Transverse colon (tissue), 4 donors: ENCODE measurements around the gene UBE2J2.

Source experiments
- CTCF ChIP-seq, 5 experiments: fragments of 200-600 bp in 3 of 5; fragments of 450-650 bp in 2 of 5; sonication (generic) in 3 of 5; IDR thresholded peaks; 1 replicate in 2 of 5; 2 replicates in 3 of 5; pipeline ENCODE4 v1.5.1; 2016 to 2017; ENCODE audit warnings: antibody characterized with exemption in 5 of 5, inconsistent platforms in 3 of 5, mild to moderate bottlenecking in 2 of 5, moderate library complexity in 1 of 5
- EP300 ChIP-seq: sonication (generic); formaldehyde crosslinking; IDR thresholded peaks from one replicate; pipeline ENCODE4 v1.6.1; 2017; ENCODE audit warnings: antibody characterized with exemption, low read depth
- POLR2A ChIP-seq: fragments of 450-650 bp; IDR thresholded peaks from one replicate; pipeline ENCODE4 v1.6.1; 2016; ENCODE audit warnings: antibody characterized with exemption, mild to moderate bottlenecking, moderate library complexity
- POLR2AphosphoS5 ChIP-seq, 3 donors: sonication (generic); formaldehyde crosslinking; IDR thresholded peaks; one replicate each; pipeline ENCODE4 v1.6.1; 2016; ENCODE audit warnings: antibody characterized with exemption in 3 of 3

DNA sequence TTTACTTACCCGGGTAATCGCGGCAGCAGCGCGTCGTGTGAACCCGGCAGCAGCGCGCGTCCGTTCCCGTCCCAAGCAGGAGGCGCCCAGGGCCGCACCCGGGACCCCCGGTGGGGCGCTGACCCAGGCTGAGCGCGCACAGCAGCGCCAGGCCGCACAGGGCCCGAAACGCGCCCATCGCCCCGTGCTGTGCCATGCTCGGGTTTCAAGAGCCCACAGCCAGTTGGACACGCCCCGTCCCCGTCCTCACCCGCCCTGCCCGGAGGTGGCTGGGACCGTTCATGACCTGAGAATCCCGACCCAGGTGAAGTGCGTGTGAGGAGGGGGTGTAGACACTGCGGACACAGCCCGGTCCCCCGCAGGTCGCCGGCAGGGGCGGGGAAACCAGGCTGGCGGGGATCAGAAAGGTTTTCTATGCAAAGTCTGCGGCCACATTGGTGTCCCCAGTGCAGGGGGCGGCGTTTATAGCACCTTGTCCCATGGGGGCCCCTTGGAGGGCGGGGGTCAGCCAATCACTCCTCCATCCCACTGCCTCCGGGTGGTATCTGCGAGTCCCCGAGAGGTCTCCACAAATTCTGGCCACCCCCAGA is 67.2 kb downstream of the UBE2J2 start, which contains the start of gene TNFRSF18:
- TF ChIP-seq EP300, result no peak
- no peak for TF ChIP-seq CTCF (IDR thresholded peaks at IDR 0.05)
- TF ChIP-seq POLR2A, result no peak
- TF ChIP-seq POLR2AphosphoS5 (IDR thresholded peaks at IDR 0.05), result peak in 1 of 3 donors; percentile 32
